Activated naive CD4-positive, alpha-beta T cell treated with anti-CD3 and anti-CD28 coated beads, Interleukin-2, amount 10 ng/mL, durations not matched to agents 7 days and 5 days (primary cell): Measurements from ENCODE around the gene NRDE2.
"Not testable (repeated sequence)": the region's sequence is repeated elsewhere in the genome, so short reads cannot be mapped to it uniquely, and the experiment has no call there.

Experiments
- CTCF ChIA-PET: fragments of 350-600 bp; sonication (Branson Sonifier 250); formaldehyde crosslinking; loops from one replicate; lab custom pipeline; 2021; ENCODE audit warnings: antibody characterized with exemption; lab: Charles Lee
- DNase-seq: peaks from one replicate; pipeline ENCODE4 v3.0.0-alpha.2; 2020
- H3K27ac Mint-ChIP-seq: one replicate; pipeline ENCODE4 v1.8.0; 2021; ENCODE audit warnings: mild to moderate bottlenecking, moderate library complexity, mixed read lengths
- H3K27me3 Mint-ChIP-seq: one replicate; pipeline ENCODE4 v1.8.0; 2021; ENCODE audit warnings: mild to moderate bottlenecking, mixed read lengths
- H3K36me3 Mint-ChIP-seq: one replicate; pipeline ENCODE4 v1.8.0; 2021; ENCODE audit warnings: mixed read lengths
- H3K4me1 Mint-ChIP-seq: one replicate; pipeline ENCODE4 v1.8.0; 2021; ENCODE audit warnings: mixed read lengths
- H3K4me3 Mint-ChIP-seq: one replicate; pipeline ENCODE4 v1.8.0; 2021; ENCODE audit warnings: mild to moderate bottlenecking, moderate library complexity, mixed read lengths
- H3K9me3 Mint-ChIP-seq: one replicate; pipeline ENCODE4 v1.8.0; 2021; ENCODE audit warnings: mixed read lengths

Gene NRDE2

DNA sequence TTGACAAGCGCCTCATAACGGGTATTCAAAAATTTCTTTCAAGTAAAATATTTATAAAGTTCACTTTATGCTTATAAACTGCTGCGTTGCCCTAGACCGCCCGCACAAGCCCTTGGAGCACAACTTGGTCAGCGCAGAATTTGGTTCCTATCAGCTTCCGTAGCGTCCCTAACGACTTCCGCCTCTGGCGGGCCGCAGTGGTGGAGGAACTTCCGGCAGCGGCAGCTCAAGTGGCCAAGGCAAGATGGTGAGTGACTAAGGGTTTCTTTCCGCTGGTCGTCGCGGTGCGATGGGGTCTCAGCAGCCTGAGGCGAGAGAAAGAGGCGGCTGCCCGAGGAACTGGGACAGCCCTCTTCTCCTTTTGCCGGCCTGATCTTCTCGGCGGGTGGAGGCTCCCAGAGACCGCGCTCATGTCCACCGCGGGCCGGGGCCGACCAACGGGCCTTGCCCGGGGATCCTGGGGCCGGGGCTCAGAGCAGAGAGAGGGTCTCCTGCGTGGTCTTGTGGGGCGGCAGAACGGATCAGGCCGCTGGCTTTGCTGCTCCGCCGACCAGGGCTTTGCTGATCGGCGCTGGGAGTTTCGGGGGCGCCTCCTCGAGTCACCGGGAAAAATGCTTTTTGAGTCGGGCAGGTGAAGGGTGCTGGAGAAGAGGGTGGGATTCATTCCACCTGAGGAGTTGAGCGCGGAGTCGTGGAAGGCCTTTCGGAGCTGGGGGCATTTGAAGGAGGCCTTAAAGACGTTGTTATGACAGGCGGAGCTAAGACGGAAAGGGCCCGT lies 75.2 kb downstream of the NRDE2 start, which contains the start of gene PSMC1:
TSS of gene PSMC1 (plus strand) at position 200 of the 778 bp plus-strand sequence. CDS start at position 245, 45 bp downstream.
- peaks cover 5% of the 10 kb centered on the region for H3K9me3 Mint-ChIP-seq
- H3K4me1 Mint-ChIP-seq, result peaks cover 32% of the 10 kb centered on the region
- H3K4me3 Mint-ChIP-seq, result peak within 1 kb of the TSS; percentile 97
- peaks cover 16% of the 10 kb centered on the region for H3K27me3 Mint-ChIP-seq
- peaks cover 28% of the 10 kb centered on the region for H3K36me3 Mint-ChIP-seq
- CTCF ChIA-PET, result interaction anchor here (0.5 to 2.4 kb wide), 4 partner anchors 9 to 502 kb away, joined by 3 to 7 read pairs (median 3); no protein-coding TSS in a partner anchor
- peak within 1 kb of the TSS; percentile 95 for H3K27ac Mint-ChIP-seq
- DNase-seq, result peak; percentile 93

- H3K4me3 Mint-ChIP-seq, result peak overlapping the region; percentile 19
- H3K9me3 Mint-ChIP-seq, result peaks cover 5% of the 10 kb centered on the region
- no peak overlapping the region for H3K27ac Mint-ChIP-seq
- peaks cover 32% of the 10 kb centered on the region for H3K4me1 Mint-ChIP-seq
- CTCF ChIA-PET, result interaction anchor here (0.5 to 2.4 kb wide), 4 partner anchors 10 to 503 kb away, joined by 3 to 7 read pairs (median 3); no protein-coding TSS in a partner anchor
- H3K27me3 Mint-ChIP-seq, result peaks cover 16% of the 10 kb centered on the region
- no peak for DNase-seq
- peaks cover 22% of the 10 kb centered on the region for H3K36me3 Mint-ChIP-seq
Measured at GRCh38 chr14:90255871-90256270, 75.9 kb downstream of the NRDE2 start.

- CTCF ChIA-PET, result no interaction called here
- H3K27me3 Mint-ChIP-seq, result peaks cover 21% of the 10 kb centered on the region
- H3K4me1 Mint-ChIP-seq, result peaks cover 28% of the 10 kb centered on the region
- no peak overlapping the region for H3K4me3 Mint-ChIP-seq
- DNase-seq, result no peak
- peaks cover 13% of the 10 kb centered on the region for H3K36me3 Mint-ChIP-seq
- peaks cover 5% of the 10 kb centered on the region for H3K9me3 Mint-ChIP-seq
- no peak overlapping the region for H3K27ac Mint-ChIP-seq
Measured at GRCh38 chr14:90253826-90254225, 77.9 kb downstream of the NRDE2 start.

GRCh38 chr14:90248594-90248993 lies 83.1 kb downstream of the NRDE2 start:
- peaks cover 2% of the 10 kb centered on the region for H3K9me3 Mint-ChIP-seq
- H3K4me3 Mint-ChIP-seq, result no peak overlapping the region
- DNase-seq, result no peak
- no peak overlapping the region for H3K27ac Mint-ChIP-seq
- no peaks in the 10 kb centered on the region for H3K4me1 Mint-ChIP-seq
- CTCF ChIA-PET, result no interaction called here
- H3K36me3 Mint-ChIP-seq, result no peaks in the 10 kb centered on the region
- peaks cover 10% of the 10 kb centered on the region for H3K27me3 Mint-ChIP-seq

DNA sequence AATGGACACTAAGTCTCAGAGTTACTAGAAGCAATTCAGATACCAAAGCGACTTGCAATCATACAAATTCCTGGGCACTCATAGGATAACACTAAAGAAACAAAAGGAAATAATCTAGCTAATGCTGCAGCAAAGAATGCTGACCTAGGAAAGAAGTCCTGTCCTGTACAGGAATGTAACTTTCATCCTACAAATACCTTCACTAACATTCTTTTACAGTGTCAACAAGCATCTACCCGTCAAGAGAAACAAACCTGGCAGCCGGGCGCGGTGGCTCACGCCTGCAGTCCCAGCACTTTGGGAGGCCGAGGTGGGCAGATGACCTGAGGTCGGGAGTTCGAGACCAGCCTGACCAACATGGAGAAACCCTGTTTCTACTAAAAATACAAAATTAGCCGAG lies 84.3 kb downstream of the NRDE2 start:
- H3K27me3 Mint-ChIP-seq, DNase-seq, H3K4me1 Mint-ChIP-seq, H3K27ac Mint-ChIP-seq, CTCF ChIA-PET, H3K9me3 Mint-ChIP-seq, H3K4me3 Mint-ChIP-seq, H3K36me3 Mint-ChIP-seq: not testable (repeated sequence)

GRCh38 chr14:90246936-90247335 lies 84.8 kb downstream of the NRDE2 start:
- H3K36me3 Mint-ChIP-seq, result no peaks in the 10 kb centered on the region
- DNase-seq, result no peak
- CTCF ChIA-PET, result no interaction called here
- H3K9me3 Mint-ChIP-seq, result peaks cover 2% of the 10 kb centered on the region
- H3K4me1 Mint-ChIP-seq, result no peaks in the 10 kb centered on the region
- H3K4me3 Mint-ChIP-seq, result no peak overlapping the region
- H3K27ac Mint-ChIP-seq, result no peak overlapping the region
- H3K27me3 Mint-ChIP-seq, result peaks cover 10% of the 10 kb centered on the region

DNA sequence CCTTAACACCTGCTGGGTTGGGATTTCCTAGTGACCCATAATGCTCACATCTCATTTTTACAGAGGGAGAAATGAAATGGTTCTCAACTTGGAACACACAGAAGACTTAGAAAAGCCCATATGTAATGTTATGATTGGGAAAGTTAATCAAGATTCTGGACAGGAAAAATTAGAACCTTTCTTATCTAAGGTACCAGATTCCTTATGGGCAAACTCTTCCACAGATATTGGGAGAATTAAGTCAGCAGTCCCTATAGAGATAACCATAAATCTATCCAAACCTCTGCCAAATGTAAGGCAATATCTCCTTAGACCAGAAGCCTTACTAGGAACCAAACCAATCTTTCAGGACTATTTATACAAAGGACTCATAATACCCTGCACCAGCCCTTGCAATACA lies 89.3 kb downstream of the NRDE2 start:
- CTCF ChIA-PET, result no interaction called here
- H3K4me1 Mint-ChIP-seq, result no peaks in the 10 kb centered on the region
- H3K27ac Mint-ChIP-seq, result no peak overlapping the region
- peaks cover 5% of the 10 kb centered on the region for H3K36me3 Mint-ChIP-seq
- no peak overlapping the region for H3K4me3 Mint-ChIP-seq
- H3K9me3 Mint-ChIP-seq, result peaks cover 31% of the 10 kb centered on the region
- H3K27me3 Mint-ChIP-seq, result peaks cover 3% of the 10 kb centered on the region
- no peak for DNase-seq

- H3K9me3 Mint-ChIP-seq, result peaks cover 31% of the 10 kb centered on the region
- CTCF ChIA-PET, result no interaction called here
- H3K4me1 Mint-ChIP-seq, result peaks cover 3% of the 10 kb centered on the region
- no peak overlapping the region for H3K27ac Mint-ChIP-seq
- H3K27me3 Mint-ChIP-seq, result peaks cover 17% of the 10 kb centered on the region
- DNase-seq, result no peak
- no peak overlapping the region for H3K4me3 Mint-ChIP-seq
- H3K36me3 Mint-ChIP-seq, result peaks cover 5% of the 10 kb centered on the region
Measured at GRCh38 chr14:90239139-90239538, 92.6 kb downstream of the NRDE2 start.

GRCh38 chr14:90235179-90235976 lies 96.4 kb downstream of the NRDE2 start:
- H3K9me3 Mint-ChIP-seq, result peaks cover 27% of the 10 kb centered on the region
- no peak overlapping the region for H3K27ac Mint-ChIP-seq
- peak; percentile 78 for DNase-seq
- peaks cover 3% of the 10 kb centered on the region for H3K4me1 Mint-ChIP-seq
- H3K27me3 Mint-ChIP-seq, result peaks cover 24% of the 10 kb centered on the region
- H3K4me3 Mint-ChIP-seq, result no peak overlapping the region
- CTCF ChIA-PET, result interaction anchor here (0.6 to 4.5 kb wide), 18 partner anchors 8 to 1208 kb away, joined by 3 to 42 read pairs (median 3); partner anchors contain the start of genes EFCAB11 and KCNK13
- peaks cover 3% of the 10 kb centered on the region for H3K36me3 Mint-ChIP-seq

- DNase-seq, H3K4me3 Mint-ChIP-seq, CTCF ChIA-PET, H3K9me3 Mint-ChIP-seq, H3K36me3 Mint-ChIP-seq, H3K27ac Mint-ChIP-seq, H3K4me1 Mint-ChIP-seq: not testable (repeated sequence)
- peaks cover 16% of the 10 kb centered on the region for H3K27me3 Mint-ChIP-seq
Measured at GRCh38 chr14:90229942-90230341, 101.8 kb downstream of the NRDE2 start.

DNA sequence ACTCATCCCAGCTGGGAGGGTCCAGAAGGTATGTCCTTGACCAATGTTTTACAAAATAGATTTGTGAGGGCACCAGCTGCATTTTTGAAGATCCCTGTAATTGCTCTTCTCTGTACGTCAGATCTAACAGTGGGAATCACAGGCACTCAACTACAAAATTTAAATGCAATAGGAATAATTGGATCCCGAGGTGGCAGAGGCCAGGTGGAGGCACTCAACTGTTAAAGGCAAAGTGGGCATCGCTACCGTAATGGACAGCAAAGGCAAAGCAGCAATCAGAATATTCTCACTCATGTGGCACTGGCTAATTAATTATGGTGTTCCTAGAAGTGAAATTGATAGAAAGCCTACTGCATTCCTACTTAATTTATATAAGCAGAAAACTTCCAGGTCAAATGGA lies 103.3 kb downstream of the NRDE2 start:
- no peak overlapping the region for H3K27ac Mint-ChIP-seq
- no peak for DNase-seq
- peaks cover 12% of the 10 kb centered on the region for H3K27me3 Mint-ChIP-seq
- no peaks in the 10 kb centered on the region for H3K36me3 Mint-ChIP-seq
- CTCF ChIA-PET, result no interaction called here
- H3K9me3 Mint-ChIP-seq, result peaks cover 3% of the 10 kb centered on the region
- H3K4me3 Mint-ChIP-seq, result no peak overlapping the region
- no peaks in the 10 kb centered on the region for H3K4me1 Mint-ChIP-seq
